ENCODE measurements around the gene UGT2A3. TPM values are rescaled to one million over a fixed set of nuclear protein-coding genes. Genes with fewer than 3 reads are reported as not detected.

The UGT2A3 gene
- total RNA-seq, 1 donor from 2014 or later, result not detected

DNA sequence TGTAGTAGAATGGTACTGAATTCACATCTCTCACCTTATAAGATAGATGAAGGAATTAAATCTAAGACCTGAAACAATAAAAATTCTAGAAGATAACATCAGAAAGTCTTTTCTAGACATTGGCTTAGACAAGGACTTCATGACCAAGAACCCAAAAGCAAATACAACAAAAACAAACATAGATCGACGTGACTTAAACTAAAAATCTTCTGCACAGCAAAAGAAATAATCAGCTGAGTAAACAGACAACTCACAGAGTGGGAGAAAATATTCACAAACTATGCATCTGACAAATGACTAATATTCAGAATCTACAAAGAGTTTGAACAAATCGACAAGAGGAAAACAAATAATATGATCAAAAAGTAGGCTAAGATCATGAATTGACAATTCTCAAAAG is 38.8 kb downstream of the UGT2A3 start:
- DNase-seq (ENCODE audit: low read depth in 2 of 2), result no peak

DNA sequence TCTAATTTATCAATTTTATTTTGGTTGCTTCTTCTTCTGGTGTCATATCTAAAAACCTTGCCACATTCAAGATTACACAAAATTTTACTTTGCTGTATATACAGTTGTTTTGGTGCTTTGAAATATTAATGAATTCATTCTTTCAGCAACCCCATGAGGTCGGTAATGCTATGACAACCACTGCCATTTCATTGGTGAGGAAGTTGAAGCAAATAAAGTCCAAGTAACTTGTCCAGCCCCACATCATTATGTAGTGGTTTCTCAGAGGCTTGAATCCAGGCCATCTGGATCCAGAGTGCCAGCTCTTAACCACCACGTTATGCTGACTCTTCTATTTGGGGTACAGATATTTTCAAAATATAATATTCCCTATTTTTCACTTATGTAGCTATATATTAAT is 42.2 kb downstream of the UGT2A3 start:
- DNase-seq (ENCODE audit: low read depth in 2 of 2), result no peak

DNA sequence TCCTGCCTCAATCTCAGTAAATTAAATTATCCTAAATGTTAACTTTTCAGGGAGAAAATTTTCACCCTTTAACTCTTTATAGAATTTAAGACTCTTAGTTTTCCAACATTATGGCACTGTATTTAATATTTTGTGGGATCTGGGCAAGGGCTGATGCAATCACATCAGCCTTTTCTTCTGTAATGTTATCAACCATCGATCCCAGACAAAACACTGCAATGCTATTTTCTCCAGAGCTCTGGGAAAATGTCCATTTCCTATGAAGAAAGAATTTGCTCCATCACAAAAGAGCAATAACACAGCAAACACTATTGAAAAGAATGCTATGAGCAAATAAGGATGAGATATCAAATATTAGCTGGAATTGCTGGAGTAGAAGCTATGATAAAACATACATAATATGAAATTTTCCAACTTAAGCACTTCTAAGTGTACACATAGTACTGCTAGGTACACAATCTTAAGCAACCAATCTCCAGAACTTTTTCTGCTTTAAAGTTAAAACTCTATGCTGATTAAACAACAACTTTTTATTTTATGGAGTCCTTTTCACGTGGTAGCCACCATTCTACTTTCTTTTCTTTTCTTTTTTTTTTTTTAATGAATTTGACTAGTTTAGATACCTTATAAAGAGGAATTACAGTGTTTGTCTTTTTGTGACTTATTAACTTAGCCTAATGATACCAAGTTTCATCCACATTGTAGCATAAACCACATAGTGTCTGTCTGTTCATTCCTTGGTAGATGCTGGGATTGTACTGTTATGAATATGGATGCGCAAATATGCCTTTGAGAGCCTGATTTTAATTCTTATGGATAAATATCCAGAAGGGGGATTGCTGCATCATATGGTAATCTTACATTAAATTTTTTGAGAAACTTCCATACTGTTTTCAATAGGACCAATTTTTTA is 43.6 kb downstream of the UGT2A3 start:
- DNase-seq (ENCODE audit: low read depth in 2 of 2), result no peak

DNA sequence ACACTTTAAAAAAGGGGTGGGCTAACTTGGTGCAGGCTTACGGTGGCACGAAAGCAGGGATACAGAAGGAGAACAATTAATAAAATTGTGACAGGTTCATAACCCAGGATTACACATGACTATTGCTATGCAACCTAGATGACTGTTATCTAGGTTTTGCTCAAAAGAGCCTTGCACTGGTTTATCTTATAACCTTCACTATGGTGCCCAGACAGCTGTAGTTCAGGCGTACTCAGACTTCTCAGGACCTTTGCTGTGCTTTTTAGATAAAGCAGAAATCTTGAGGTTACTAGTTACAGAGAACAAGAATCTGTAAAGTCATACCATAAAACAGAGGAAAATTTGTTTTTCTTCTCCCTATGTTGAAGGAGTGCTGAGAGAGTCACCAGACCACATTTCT is 44.4 kb downstream of the UGT2A3 start:
- no peak for DNase-seq (ENCODE audit: low read depth in 2 of 2)

DNA sequence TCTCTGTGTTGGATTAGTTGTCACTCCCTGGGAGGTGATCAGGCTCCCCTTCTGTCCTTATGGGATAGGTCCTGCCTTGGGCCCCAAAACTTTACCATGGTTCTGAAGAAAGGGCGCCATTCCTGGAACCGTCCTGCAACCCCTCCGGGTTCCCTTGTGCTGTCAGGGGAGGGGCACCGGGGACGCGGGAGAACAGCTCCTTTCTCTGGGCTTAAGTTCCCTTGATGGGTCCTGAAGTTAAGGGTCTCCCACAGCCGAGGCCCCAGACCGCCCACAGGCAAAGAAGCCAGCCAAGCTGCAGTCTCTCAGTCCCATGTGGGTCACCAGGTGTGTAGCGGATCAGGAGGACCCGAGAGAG is 44.8 kb downstream of the UGT2A3 start:
- no peak for DNase-seq (ENCODE audit: low read depth in 2 of 2)

DNA sequence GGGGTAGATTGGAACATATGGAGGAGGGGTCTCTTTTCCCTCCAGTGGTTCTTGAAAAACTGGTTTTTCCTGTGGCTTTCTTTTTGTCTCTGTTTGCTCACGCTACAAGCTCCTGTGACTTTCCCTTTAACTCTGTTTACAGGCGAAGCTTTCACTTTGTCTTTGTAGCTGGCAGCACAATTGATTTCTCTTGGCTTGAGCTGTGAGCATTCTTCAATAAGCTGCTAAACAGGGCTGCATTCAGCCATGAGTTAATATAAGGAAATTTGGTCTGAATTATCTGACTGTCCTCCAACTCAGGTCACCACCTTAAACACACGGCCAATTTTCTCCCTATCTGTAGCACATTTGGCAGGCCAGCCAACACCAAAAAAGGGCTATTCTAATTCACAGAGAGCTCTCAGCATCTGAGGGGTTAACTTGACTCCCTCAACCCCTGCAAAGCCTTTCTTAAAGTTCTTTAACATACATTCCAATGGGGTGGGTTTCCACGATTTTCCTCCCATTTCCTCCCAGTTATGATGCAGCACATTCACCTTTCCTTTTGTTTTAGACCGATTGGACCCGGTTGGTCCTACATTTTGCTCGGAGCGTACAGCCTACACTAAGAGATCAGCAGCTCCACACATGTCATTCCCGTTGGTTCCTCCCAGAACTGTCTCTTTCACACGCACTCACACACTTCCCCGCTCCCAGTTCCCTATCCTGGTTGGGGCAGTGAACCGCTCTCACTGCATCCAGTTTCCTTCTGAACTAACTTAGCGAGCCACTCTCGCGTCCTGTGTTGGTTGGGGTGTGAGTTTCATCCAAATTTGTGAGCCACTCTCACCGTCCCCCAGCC is 45.4 kb downstream of the UGT2A3 start:
- no peak for DNase-seq (ENCODE audit: low read depth in 2 of 2)

DNA sequence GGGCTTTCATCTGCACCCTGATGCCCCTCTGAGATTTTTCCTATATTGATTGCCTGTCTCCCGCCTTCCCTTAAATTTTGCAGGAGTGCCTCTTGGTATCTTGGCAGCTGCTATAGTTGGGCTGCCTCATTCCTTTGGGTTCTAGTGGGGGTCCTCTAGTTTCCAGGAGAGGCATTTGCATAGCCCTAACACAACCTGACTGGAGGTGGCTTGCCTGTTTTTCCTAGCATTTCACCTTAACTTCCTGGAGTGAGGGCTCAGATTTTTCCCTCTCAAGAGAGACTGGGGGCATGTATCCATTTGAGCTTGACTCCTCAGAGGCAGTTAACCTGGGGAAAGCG is 46.0 kb downstream of the UGT2A3 start:
- DNase-seq (ENCODE audit: low read depth in 2 of 2), result no peak

DNA sequence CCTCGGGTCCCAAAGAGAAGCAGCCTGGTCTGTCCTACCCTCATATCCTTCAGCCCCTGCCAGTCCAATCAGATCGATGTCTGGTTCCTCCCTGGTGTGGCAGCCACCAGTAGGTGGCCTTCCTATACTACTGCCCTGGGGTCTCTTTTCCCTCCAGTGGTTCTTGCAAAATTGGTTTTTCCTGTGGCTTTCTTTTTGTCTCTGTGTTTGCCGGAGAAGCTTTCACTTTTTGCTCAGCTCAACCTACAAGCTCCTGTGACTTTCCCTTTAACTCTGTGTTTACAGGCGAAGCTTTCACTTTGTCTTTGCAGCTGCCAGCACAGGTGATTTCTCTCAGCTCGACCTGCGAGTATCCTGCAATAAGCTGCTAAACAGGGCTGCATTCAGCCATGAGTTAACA is 46.8 kb downstream of the UGT2A3 start:
- DNase-seq (ENCODE audit: low read depth in 2 of 2), result no peak

DNA sequence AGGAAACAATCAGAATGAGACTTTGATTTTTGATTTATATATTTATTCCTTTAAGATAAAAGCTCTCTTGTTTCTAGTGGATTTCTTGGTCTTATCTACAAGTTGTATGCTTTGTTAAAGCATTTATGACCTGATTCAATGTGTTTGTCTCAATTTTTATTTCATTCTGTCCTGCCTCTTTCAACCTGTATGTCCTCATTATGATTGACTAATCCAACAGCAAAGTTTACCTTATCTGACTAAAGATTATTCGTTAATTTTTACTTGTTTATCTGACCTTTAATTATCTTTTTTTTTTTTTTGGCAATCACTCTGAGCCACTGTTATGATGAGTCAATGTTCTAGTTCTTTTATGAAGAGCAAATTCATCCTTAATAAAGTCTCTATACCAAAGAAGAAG is 54.9 kb downstream of the UGT2A3 start:
- DNase-seq (ENCODE audit: low read depth in 2 of 2), result no peak

DNA sequence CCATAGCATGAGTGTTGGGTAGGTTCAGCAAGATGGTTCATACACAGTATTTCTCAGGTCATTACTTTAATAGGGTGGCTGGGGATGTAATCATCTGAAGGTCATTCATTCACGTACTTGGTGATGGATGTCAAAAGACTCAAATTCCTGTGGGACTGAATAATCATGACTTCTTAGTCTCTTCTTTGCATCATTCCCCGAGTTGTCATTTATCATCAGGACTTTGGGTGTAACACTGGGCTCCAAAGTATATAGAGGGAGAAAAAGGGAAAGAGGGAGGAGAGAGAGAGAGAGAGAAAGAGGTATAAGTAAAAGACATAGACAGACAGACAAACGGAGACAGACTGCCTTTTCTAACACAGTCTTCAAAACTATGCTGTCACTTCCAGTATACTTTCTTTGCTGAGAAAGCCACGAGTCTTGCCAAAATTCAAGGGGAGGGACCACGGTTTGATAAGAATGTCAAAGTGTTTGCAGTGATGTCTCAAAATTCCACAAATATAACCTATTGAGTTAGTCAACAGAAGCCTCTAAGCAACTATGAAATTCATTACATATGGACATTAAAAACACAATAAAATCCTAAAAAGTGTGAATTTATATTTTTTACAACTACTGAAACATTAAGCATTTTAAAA is 55.9 kb downstream of the UGT2A3 start:
- no peak for DNase-seq (ENCODE audit: low read depth in 2 of 2)

DNA sequence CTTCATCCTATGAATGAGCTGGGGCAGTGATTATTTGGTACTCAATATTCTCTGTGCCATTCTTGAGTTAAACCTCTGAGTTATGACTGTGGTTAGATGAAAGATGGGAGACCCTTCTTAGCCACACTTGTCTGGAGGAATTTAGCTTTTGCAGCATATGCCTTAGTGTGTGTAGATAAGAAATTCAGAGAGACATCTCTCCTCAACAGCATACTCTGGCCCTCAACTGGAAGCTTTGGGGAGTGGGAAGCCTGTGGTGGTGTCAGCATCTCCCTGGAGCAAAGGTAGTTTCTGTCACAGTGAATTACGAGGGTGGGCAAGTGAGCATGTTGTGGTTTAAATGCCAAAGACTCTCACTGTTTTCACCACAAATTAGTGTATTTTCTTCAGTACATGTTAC is 58.7 kb downstream of the UGT2A3 start:
- DNase-seq (ENCODE audit: low read depth in 2 of 2), result no peak

DNA sequence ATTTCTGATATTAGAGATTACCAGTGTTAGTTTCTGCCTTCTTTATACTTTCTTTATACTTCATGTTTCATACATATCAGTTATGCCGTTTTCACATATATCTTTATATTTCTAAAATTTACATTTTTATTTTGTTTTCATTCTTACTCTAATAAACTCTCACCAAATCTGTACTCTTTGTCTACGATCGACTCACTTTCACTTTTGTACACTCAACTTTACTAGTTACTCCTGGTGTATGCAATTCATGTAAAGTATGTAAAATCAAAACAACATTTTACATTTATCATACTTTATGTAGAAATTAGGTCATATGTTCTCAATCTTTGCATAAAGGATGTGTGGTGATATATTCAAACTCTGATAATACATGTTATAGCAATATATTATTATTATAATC is 59.9 kb downstream of the UGT2A3 start:
- DNase-seq (ENCODE audit: low read depth in 2 of 2), result no peak

DNA sequence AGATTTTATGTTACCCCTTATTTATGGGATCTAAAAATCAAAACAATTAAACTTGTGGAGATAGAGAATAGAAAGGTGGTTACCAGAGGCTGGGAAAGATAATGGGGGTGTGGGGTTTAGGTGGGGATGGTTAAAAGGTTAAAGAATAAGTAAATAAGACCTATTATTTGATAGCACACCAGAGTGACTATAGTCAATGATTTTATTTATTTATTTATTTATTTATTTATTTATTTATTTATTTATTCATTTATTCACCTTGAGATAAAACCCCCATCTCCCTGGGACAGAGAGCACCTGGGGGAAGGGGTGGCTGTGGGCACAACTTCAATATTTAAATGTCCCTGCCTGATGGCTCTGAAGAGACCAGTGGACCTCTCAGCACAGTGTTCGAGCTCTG is 66.1 kb downstream of the UGT2A3 start:
- DNase-seq (ENCODE audit: low read depth in 2 of 2), result no peak

DNA sequence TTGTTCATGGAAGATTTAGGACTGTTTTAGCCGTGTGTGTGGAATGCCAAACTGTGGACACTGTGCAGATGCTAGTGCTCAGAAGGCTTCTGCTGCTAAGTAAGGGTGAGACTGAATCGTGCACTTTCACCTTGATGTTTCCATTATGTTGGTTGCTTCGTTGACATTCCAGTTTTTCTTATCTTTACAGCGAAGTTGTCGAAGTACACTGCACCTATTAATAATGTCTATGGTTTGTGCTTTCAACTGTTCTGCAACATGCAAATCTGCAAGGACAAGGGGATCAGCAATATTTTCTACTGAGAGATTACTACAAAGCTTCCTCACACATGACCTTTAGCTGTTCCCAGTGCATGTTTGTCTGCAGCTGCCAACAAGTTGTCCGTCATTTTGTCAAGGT is 67.7 kb downstream of the UGT2A3 start:
- no peak for DNase-seq (ENCODE audit: low read depth in 2 of 2)

Other genes with a start within 250 kb of the UGT2A3 start
- gene UGT2B10, start 135.8 kb downstream of the UGT2A3 start, total RNA-seq, result not detected in 2 replicates
- not detected in 2 replicates for gene UGT2B7, start 144.7 kb upstream of the UGT2A3 start, total RNA-seq